ENCODE measurements around the gene WNT5B.

GRCh38 chr12:1670358-1671268, 41.6 kb downstream of the WNT5B start:
- no peak for TF ChIP-seq POLR2AphosphoS5 (IDR thresholded peaks at IDR 0.05; ENCODE audit: low read depth, low read length)
- no peak for TF ChIP-seq TAF7 (optimal IDR thresholded peaks at IDR 0.05; ENCODE audit: borderline replicate concordance, low read depth, low read length)
- TF ChIP-seq USF2 (IDR thresholded peaks at IDR 0.05; ENCODE audit: low read length): no peak
- no peak for TF ChIP-seq EZH2 (IDR thresholded peaks at IDR 0.05; ENCODE audit: low read depth, low read length, severe bottlenecking)
- TF ChIP-seq, protein P1, sequence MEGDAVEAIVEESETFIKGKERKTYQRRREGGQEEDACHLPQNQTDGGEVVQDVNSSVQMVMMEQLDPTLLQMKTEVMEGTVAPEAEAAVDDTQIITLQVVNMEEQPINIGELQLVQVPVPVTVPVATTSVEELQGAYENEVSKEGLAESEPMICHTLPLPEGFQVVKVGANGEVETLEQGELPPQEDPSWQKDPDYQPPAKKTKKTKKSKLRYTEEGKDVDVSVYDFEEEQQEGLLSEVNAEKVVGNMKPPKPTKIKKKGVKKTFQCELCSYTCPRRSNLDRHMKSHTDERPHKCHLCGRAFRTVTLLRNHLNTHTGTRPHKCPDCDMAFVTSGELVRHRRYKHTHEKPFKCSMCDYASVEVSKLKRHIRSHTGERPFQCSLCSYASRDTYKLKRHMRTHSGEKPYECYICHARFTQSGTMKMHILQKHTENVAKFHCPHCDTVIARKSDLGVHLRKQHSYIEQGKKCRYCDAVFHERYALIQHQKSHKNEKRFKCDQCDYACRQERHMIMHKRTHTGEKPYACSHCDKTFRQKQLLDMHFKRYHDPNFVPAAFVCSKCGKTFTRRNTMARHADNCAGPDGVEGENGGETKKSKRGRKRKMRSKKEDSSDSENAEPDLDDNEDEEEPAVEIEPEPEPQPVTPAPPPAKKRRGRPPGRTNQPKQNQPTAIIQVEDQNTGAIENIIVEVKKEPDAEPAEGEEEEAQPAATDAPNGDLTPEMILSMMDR (IDR thresholded peaks at IDR 0.05; ENCODE audit: control extremely low read depth in 1 of 3, insufficient read depth in 1 of 3, low read depth in 1 of 3, low read length in 3 of 3): no peak

Measured in H1 (cell line).